Epidermal melanocyte (primary cell): ENCODE measurements around the gene AGTRAP.
A peak's percentile ranks its signal among the peaks of the same experiment; 100 is the strongest.

ENCODE experiments used
- DNase-seq: peaks from one replicate; pipeline ENCODE4 v3.0.0; 2011; ENCODE audit warnings: low spot score; ENCODE audit not compliant: insufficient read length

The AGTRAP gene, protein sequence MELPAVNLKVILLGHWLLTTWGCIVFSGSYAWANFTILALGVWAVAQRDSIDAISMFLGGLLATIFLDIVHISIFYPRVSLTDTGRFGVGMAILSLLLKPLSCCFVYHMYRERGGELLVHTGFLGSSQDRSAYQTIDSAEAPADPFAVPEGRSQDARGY

DNA sequence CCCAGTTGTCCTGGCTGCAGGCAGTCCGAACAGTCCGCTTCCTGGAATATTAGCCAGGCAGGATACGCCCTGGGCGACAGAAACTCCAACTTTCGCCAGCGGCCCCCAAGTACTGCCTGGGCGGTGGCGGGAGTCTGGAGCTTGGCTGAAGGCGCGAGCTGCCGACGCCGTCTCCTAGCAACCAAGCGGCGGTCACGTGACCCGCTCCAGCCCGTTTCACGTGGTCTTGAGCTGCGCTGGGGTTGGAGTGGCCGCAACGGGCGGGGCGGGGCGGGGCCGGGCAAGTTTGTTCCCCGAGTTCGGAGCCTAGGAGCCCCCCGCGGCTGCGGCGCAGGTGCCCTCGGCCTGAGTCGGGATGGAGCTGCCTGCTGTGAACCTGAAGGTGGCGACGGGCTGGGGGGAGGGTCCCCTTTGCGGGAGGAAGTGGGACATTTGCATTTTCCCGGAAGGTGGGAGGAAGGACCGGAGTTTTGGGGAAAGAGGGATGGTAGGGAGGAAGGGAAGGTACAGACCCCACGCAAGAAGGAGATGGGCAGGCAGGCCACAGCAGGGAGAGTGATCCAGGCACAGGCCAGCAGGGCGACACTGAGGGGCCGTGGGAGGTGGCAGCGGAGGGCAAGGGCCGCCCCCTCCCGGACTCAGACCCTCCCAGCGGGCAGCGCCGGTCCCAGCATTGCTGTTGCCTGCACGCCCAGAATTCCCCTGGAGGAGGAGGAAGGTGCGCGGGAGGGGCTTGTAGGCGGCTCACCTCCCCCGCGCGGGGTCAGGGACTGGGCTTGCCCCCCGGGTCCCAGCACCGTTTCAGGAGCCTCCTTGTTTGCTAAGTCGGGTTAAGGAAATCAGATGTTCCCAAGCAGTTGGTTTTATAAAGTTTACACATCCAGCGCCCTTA lies at the start of gene AGTRAP:
AGTRAP (plus strand) TSS at position 283 of the 892 bp plus-strand sequence; CDS start at position 356, 73 bp downstream.
- DNase-seq: peak; percentile 85

DNA sequence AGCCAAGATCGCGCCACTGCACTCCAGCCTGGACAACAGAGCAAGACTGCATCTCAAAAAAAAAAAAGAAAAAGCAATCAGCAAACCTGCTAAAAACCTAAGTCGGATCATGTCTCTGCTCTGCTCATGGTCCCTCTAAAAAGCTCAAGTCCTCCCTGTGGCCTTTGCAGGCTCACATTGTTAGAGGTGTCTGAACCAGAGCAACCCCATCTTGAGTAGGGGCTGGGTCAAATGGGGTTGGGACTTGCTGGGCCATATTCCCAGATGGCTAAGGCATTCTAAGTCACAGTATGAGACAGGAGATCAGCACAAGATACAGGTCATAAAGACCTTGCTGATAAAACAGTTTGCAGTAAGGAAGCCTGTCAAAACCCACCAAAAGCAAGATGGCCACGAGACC lies 47.4 kb upstream of the AGTRAP start:
- no peak for DNase-seq

DNA sequence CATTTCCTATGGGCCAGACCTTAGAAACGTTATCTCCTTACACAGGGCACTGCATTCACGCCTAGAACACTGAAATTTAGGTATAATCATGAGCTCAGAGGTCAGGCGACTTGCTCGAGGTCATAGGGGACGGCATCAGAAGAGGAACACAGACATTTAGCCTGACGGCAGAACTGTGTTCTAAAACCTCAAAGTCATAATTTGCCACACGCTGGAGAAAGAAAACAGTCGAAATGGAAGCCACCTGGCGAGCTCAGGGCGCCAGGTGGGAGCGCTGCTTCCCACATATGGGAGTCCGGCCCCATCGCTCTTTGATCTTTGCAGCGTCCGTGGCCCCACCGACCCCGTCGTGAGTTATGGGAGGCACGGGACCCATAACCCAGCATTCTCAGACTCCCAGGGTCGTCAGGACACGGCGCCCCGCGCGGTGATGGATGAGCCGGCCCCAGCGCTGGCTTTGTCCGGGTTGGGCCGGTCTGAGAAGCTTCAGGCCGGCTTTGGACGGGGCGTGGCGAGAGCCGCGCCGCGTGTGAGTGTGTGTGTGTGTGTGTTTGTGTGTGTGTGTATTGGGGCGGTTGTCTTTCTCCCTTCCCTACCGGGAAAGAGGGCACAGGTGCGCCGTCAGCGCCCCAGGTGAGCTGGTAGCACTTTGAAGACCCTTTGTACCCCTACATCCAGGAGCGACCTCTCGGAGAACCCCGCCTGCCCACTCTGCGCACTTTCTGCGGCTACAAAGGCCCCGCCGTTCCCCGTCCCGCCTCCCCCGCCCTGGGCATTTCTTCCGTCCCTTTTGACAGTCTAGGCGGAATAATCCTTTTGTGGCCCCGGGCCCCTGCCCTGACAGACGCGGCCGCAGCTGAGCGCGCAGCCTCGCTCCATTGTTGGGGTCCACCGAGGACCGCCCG lies 45.3 kb upstream of the AGTRAP start:
- no peak for DNase-seq

DNA sequence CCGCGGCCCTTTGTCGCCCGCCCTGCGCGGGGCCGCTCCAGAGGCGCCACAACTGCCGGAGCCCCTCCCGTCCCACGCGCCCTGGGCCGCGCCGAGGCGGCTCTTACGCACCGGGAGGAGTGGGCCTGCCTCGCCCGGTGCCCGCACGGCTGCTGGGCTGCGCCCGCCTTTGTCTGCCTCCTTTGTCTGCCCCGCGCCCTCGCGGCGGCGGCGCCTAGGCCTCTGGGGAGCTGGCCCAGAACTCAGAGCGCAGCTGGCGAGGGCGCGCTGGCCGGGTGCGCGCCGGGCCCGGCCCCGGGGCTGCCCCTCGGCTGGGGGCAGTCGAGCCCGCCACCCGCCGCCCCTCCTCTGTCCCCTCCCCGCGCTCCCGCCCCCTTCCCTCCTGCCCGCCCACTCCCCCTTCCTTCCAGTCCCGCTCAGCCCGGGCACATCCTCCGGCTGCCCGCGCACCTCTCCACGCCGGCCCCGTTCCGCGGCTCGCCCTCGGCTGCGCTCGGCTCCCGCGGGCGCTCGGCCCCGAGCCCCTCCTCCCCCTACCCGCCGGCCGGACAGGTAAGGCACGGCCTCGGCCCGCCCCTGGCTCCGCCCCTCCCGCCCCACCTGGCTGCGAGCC lies 44.5 kb upstream of the AGTRAP start, which contains the start of gene DRAXIN:
DRAXIN (plus strand) TSS at position 409 of the 613 bp plus-strand sequence. CDS start 14,549 bp downstream, outside the sequence.
- DNase-seq: no peak

DNA sequence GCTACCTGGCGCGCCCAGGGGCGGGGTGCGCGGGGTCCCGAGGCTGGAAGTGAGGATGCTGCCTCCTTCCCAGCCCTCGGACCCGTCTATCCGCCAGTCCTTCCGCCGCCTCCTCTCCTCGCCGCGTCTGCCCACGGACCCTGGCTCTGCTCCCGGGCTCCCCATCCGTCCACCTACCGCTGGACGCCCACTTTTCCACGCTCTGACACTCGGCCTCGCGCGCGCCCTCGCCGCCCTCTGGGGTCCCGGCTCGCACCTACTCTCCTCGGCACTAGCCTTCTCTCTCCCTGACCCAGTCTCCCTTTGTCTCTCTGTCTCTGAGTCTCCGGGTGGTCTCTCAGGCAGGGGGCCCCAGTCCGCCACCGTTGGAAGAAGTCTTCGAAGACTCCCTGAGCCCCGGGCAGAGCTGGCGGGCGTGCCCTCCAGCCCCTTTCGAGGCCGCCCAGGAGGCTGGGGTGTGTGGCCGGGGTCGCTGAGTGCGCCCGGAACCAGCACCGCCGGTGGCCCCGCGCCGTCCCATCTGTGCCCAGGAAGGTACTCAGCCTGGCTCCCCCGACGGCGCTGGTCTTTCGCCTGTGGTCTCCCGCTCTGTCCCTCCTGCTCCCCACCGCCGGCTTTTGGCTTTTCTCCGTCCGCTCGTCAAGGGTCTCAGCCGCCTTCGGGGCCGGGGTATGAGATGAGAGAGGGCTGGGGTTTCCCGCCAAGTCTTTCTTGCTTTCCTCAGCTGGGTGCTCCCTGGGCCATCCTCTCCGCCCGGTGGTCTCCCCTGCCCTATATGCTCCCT lies 43.8 kb upstream of the AGTRAP start:
- no peak for DNase-seq

DNA sequence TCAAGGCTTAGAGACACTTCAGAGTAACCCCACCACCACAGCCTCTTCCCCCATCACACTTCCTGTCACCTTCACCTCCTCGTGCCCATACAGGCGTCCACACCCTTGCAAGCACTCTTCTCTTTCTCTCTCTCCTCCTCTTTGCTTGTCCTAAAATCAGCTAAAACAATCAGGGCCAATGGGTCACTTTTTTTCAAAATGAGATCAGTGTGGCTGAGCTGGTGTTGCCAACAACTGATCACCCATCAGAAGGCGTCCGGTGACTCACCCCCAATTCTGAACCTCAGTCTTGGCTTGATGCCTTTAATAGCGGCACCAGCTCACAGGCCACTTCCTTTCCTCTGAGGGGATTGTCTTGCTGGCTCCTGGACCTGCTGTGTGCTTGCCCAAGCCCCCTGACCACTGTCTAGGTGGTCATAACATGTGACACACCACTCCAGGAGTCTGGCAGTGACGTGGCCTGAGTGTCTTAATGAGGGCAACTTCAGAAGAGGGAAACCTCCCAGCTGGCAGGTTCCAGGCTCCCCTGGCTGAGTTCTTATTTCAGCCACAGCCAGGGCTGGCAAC lies 42.8 kb upstream of the AGTRAP start:
- DNase-seq: peak; percentile 70

DNA sequence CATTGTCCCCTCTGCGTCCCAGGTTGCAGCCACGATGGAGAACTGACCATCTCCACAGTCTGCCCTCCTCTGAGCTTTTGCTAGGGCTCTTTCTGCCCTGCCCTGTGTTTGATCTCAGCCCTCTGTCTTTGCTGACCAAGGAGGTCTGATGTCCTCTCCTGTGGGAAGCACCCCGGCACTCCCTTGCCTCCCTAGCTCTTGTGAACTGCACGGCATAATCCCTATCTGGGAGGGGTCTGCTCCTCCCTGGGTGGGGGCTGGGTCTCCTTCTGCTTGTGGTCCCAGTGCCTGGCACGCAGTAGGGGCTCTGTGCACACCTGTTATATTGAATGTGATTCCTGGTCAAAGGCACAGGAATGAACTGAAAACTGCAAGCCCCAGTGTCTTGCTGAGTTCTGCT lies 42.0 kb upstream of the AGTRAP start:
- no peak for DNase-seq

DNA sequence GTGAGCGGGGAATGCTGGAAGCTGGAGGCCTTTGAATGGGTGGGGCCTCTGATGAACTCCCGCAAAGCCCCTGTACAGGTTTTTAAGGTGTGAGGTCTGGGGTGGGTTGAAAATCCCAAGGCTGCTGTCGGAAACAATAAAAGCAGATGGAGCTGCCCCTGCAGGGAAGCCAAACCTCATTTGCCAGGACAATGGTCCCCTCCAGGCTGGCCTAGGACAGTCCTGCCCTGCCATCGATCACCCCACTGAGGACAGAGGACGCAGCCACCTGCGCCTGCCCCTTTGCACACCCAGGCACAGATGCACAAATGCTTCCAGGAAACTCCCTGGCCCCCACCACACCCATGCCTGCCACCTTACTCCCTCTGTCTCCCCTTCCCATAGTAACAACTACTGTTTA lies 40.1 kb upstream of the AGTRAP start:
- DNase-seq: no peak

DNA sequence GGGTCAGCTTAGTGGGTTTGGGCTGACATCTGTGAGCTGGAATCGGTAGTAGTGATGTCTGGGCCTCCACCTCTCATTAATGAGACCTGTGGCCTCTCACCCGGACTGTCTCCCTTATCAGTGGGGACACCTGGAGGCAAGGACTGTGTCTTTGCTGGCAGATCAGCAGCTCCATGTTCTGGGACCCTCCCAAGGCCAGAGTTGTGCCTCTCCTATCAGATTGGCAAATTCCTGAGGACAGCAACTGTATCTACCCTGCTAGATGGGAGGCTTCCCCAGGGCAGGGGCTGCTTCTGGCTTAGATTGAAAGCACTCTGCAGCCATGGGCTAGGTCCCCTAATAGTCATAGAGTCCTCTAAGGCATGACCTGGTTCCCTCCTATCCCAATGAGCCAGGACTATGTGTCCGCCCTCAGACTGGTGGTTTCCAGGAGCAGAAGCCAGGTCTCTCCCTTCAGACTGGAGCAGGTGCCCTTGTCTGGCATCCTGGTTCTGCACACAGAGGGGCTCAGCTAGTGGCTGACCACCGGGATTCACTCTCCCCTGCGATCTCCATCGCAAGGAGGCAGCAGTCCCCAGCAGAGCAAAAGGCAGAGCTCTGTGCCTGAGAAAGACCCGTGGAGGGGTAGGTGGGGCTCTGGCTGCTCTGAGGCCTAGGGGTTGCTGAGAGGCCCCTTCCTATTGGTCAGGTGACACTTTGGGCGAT lies 38.6 kb upstream of the AGTRAP start:
- DNase-seq: no peak

DNA sequence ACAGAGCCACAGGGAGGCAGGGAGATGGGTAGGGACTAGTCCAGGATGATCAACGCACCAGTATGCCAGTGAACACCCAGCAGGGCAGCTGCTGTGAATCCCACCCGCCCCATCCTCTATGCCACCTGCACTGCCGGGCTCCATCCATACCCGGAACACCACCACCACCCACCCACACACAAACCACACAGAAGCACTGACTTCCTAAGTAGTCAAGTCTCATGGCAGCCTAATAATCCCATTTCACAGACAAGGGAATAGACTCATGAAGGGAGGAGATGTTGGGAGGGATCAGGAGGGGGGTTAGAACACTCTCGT lies 38.1 kb upstream of the AGTRAP start:
- DNase-seq: no peak

DNA sequence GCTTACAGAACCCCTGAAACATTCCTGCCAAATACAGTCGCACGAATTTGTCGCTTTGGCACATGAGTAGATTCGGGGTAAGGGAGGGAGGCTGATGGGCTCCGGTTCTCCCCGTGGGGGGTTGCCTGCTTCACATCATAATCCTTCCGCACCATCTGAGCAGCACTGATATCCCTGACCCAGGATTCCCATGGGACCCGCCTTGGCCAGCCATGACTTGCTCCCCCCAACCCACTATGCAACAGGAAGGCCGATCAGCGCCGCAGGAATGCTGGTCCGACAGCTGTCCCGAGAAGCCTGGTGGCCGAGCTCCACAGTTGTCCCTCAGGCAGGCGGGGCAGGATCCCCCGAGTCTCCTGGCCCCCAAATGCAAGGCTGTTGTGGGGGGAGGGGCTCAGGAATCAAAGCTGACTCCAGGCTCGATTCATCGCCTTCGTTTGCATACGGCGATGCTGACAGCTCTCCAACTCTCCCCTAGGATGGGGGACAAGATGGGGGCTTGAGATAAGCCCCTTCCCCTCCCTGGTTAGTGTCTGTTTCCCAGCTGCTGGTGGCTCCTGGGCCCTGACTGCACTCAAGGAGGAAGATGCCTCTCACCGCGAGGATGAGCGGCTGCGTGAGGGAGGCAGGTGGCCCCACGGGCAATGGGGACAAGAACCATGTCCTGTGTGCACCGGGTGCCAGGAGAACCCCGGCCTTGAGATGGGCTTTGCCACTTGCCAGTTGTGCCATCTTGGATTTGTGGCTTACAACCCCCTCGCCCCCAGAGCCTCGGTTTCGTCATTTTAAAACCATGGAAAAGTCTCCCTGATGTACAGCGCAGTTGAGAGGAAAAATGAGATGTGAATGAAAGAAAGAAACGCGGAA lies 35.1 kb upstream of the AGTRAP start:
- DNase-seq: no peak

DNA sequence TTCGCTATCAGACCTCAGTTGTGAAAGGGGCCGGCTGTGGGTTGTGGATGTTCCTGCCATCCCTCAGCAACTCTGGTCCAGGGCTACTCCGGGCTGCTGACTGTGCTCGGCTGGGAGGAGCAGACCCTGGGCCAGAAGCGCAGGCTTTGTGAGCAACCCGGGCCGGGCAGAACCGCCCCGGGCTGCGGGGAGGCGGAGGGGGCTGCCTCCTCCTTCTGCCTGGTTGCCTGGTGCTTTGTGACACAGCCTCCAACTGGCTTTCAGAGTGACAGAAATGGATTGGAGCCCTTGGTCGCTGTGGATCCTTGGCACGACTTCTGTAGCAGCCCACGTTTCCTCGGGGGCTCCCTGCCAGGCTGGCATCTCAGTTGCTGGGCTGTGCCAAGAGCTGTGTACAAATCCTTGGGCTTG lies 34.4 kb upstream of the AGTRAP start:
- no peak for DNase-seq

DNA sequence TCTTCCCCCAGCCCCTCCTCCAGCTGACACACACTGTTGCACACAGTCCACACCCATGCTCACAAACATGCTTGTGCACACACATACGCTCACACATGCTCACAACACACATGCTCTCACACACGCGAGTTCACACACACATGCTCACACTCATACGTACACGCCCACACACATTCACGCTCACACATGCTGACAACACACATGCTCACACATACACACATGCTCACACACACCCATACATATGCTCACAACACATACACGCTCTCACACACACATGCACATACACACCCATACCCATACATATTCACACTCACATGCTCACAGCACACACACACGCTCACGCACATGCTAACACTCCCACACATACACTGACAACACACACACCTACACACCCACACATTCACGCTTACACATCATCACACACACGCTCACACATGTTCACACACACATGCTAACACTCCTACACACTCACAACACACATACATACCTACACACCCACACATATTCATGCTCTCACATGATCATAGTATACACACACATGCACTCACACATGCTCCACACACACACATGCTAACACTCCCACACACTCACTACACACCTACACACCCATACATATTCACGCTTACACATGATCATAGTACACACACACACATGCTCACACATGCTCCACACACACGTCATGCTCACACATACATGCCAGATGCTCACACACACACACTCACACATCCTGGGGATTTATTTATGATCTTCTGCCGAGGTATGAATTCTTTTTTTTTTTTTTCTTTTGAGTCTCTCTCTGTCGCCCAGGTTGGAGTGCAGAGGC lies 33.7 kb upstream of the AGTRAP start:
- DNase-seq: no peak

DNA sequence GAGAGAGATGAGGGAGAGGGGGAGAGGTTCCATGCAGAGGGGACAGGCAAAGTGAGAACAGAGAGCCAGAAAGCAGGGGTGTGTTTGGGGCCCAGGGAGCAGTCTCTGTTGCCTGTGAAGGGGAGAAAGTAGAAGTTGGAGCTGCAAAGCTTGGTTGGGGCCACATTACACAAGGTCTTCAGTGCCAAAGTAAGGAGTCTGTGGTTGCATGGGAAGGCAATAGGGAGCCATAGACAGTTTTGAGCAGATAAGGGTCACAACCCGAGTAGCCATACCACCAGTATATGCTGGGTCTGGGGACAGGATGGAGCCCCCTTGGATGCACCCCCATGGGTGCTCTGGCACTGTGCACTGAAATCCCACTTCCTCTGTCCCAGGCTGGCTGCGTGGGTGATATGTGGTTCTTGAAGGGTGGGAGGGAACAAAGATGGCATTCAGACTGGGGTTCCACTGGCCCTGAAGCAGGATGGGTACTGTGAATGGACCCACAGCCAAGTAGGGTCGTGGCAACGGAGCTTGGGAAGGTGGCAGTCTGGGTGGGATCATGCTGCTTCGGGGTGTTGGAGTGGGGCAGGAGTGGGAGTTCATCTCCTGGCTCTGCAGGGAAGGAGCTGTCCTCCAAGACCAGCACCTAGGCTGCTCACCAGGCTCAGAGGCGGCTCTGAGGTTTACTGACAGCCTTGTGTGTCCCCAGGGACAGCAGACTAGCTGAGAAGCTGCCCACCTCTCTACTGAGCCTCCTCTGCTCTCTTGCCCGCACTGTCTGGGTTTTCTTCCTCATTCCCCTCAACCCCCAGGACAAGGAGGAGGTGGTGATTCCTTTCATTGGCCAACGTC lies 32.4 kb upstream of the AGTRAP start:
- DNase-seq: no peak

DNA sequence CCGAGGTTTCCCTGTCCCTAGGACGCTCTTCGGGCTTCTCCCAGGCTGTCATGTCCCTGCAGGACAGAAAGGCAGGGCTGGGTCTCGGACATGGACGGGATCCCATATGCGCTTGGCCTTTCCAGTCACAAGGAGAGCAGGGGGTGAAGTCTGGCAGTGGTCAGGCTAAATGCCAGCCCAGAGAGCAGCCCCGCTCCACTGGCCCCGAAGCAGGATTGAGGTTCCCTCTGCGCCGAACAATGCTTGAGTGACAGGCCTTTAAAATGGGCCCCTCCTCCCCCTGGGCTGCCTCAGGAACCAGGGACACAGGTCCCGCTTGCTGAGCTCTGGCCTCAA lies 31.8 kb upstream of the AGTRAP start:
- DNase-seq: no peak

DNA sequence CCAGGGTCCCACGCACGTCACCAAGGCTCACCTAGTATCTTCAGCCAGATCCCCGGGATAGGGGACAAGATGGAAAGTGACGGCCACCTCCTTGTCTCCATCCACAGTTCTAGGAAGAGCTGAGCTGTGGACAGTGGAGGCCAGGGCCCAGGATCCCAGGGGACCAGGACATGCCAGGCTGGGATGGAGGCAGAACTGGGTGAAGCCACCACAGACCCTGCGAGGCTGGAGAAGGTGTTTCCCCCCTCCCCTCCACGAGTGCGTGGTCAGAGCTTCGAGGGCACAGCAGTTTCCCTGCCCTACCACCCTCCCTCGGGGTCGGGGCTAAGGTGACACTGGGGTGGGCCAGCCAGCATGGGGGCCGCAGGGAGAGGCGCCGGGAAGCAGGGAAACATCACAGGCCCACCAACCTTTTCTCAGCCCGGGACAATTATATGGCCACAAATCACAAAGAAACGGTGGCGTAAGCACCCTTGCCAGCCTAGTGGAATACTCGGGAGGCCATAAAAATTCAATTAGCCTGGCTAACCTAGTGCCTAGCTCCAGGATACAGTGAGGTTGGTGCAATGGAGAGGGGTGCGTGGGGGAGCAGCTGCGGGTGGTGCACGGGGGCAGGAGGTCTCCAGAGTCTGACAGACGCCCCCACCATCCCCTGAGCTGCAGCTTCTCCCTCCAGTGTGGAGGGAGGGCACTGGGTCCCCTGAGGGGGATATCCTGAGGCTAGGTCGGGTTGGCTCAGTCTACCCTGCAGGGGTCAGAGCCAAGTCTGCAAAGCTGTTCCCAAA lies 31.1 kb upstream of the AGTRAP start:
- DNase-seq: no peak
